ENCODE measurements around the gene WASF2. TPM values are rescaled to one million over a fixed set of nuclear protein-coding genes. Genes with fewer than 3 reads are reported as not detected.

Gene WASF2
- total and polyA plus RNA-seq, 2 of the 13 experiments (the other 11 are each of a cell fraction or from before 2014, with no cell fraction given) = 10.4 to 27.7 TPM

- TF ChIP-seq AKNA (CRISPR knock-in tag; IDR thresholded peaks at IDR 0.05; ENCODE audit: borderline replicate concordance) (no peak), ZZZ3 (CRISPR knock-in tag; IDR thresholded peaks at IDR 0.05; ENCODE audit: borderline replicate concordance) (no peak)
Observed at GRCh38 chr1:27444632-27445031, 45.3 kb downstream of the WASF2 start (continued).

- no peak overlapping the region for H3K9ac ChIP-seq (ENCODE audit: insufficient read depth, low read depth, low read length)
- 60% methylated on average over 2 of the region's 2 CpGs for WGBS (ENCODE audit: low lambda C conversion rate)
- ChIA-PET POLR2A (interaction anchor here (1.6 kb wide), 1 partner anchor 11 kb away, joined by 3 read pairs; no protein-coding TSS in a partner anchor), CTCF (ENCODE audit: low intra/inter-chr PET ratio, low total read pairs) (no interaction called here)
- no peak overlapping the region for H3K27ac ChIP-seq (ENCODE audit: extremely low read length, insufficient read depth, low read length)
- no peaks in the 10 kb centered on the region for H3K9me3 ChIP-seq (ENCODE audit: low read length)
- DNase-seq (ENCODE audit: low spot score) (no peak), FAIRE-seq (no peak), ATAC-seq (no peak)
- intact Hi-C loops (cut with micrococcal nuclease; ENCODE audit: unreplicated experiment) = no loop called here
- in situ Hi-C loops (cut with HindIII; ENCODE audit: extremely low pct_ligation_motif_present, low pct_unique_long_range_greater_than_20kb) = no loop called here
- no peak overlapping the region for H3K4me2 ChIP-seq (ENCODE audit: low read depth, low read length)
- peaks cover 2% of the 10 kb centered on the region; the same call in 1 of the 2 replicates for H4K20me1 ChIP-seq (ENCODE audit: insufficient read depth, low read length)
- no peaks in the 10 kb centered on the region; a peak in 2 of 5 replicates for H3K36me3 ChIP-seq (replicated peaks in 1 of 2; ENCODE audit: control insufficient read depth in 1 of 2, insufficient read depth in 2 of 2, low read length in 2 of 2)
- BruUV-seq (replicated peaks) = no TSS peak
- H2AFZ ChIP-seq (ENCODE audit: low read length) = no peak overlapping the region
- TF ChIP-seq BHLHE40 (IDR thresholded peaks at IDR 0.05; ENCODE audit: low read length) (no peak), ZNF83 (CRISPR knock-in tag; IDR thresholded peaks at IDR 0.05; ENCODE audit: borderline replicate concordance) (no peak), JUN (CRISPR knock-in tag; IDR thresholded peaks at IDR 0.05) (no peak), ZBTB39 (CRISPR knock-in tag; IDR thresholded peaks at IDR 0.05) (no peak), ZNF790 (CRISPR knock-in tag; IDR thresholded peaks at IDR 0.05; ENCODE audit: borderline replicate concordance) (no peak), BCL6 (CRISPR knock-in tag; IDR thresholded peaks at IDR 0.05) (no peak), DZIP1 (CRISPR knock-in tag; IDR thresholded peaks at IDR 0.05) (no peak), CREB1 (IDR thresholded peaks at IDR 0.05) (no peak), CREB1 (CRISPR knock-in tag; IDR thresholded peaks at IDR 0.05) (no peak), ZNF331 (CRISPR knock-in tag; IDR thresholded peaks at IDR 0.05) (no peak), RFX5 (IDR thresholded peaks at IDR 0.05; ENCODE audit: low read depth, low read length) (no peak)
- no peaks in the 10 kb centered on the region for H3K27me3 ChIP-seq (ENCODE audit: control insufficient read depth in 1 of 2, insufficient read depth in 2 of 2, low read length in 2 of 2)
- peaks cover 27% of the 10 kb centered on the region for H3K4me1 ChIP-seq (ENCODE audit: insufficient read depth, low read length)
- H3K79me2 ChIP-seq (ENCODE audit: insufficient read depth, low read length) = peaks cover 50% of the 10 kb centered on the region
- H3K4me3 ChIP-seq (replicated peaks in 1 of 3; ENCODE audit: insufficient read depth in 1 of 3, low read depth in 2 of 3, low read length in 3 of 3) = no peak overlapping the region
Observed at GRCh38 chr1:27439150-27439549, 50.8 kb downstream of the WASF2 start.
